Glomerular endothelial cell (primary cell): ENCODE measurements around the gene SAP30L. TPM values are rescaled to one million over a fixed set of nuclear protein-coding genes. Genes with fewer than 3 reads are reported as not detected.

Experiments
- DNase-seq: peaks from one replicate; pipeline ENCODE4 v3.0.0-alpha.2; 2011; ENCODE audit warnings: low read depth, low spot score; ENCODE audit errors: extremely low read depth
- total RNA-seq: library from RNA; depleted of rRNA; stranded (reverse); fragments of >200 nt; gene quantifications from 2 replicates; pipeline ENCODE4 v1.2.3, GENCODE V29; 2015

SAP30L gene
- total RNA-seq, 1 donor from 2014 or later, result 32.2 TPM

DNA sequence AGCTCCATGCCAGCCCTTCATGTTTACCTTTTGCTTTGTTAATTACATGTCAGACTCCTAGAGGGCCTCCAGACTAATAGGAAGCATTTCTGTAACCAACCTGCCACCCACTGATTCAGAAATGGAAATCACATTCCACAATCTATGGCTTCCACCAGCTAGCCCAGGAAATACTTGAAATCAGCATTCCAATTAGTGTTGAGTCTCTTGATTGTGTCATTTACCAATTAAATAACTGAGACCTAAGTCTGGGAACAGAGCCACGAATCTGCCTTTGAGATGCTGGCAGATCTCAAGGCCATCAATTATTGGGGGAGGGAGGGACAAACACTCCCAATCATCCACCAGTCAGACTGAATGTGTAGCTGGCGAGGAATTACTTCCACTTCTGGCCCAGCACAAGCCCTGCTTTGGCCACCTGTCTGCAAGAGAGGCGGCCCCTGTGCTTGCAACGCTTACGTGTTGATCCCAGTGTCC lies 27.4 kb upstream of the SAP30L start:
- no peak for DNase-seq

DNA sequence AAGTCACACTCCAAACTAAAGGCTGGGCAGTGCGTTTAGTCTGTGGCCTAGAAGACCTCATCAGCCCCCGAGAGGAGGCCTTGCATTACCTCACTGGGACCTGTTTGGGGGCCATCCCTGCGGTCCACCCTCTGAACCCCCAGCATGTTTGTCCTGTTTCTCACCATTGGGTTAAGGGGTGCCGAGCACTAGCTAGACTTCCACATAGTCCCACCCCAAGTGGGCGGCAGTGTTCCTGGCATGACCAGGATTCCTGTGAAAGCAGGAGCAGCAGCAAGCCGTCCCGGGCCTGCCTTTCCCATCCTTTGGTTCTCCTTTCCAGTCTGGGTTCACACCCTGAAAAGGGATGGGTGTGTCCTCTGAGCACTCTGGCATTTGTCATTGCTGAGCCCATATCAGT lies 26.6 kb upstream of the SAP30L start:
- no peak for DNase-seq

DNA sequence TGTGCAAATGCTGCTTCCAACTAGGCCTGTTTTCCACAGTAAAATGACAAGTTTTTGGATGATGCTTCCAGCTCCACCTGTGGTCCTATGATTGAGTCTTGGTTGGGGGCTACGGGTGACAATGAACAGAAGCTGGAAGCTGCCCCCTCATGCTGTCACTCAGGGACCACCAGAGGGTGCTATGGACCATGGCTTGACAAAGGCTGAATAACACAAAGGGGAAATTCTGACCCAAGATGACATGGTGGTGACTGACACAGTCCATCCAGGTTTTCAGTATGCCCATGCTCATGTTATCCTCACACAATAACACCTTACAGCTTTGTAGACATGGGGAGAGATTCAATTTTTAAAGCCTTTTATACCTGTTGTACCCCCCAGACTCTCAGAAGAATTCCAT lies 23.9 kb upstream of the SAP30L start:
- no peak for DNase-seq

DNA sequence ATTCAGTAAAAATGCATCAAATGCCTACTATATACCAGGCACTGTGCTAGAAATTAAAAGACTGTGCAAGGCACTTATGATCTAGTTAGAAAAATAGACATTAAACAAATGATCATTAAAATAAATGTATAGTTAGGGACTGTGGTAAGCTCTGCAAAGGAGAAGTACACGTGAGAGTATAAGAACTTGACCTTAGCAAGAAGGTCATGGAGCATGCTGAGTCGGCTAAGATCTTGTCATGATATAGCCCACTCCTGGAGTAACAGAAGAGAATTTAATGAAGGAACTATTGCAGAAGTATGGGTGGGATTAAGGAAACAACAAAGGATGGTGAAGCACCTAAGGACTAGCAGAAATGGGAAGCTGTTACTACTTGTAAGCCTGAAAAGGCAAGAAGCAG lies 23.5 kb upstream of the SAP30L start:
- no peak for DNase-seq

DNA sequence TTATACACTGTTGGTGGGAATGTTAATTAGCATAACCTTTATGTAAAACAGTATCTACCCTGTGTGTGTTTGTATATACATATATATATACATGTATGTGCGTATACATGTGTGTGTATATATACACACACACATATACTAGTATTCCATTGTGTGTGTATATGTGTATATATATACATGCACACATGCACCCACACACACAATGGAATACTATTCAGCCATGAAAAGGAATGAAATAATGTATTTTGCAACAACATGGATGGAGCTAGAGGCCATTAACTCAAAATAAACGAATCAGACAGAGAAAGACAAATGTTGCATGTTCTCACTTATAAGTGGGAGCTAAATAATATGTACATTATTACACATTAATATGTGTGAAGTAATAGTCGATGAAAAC lies 17.6 kb upstream of the SAP30L start:
- DNase-seq, result no peak

DNA sequence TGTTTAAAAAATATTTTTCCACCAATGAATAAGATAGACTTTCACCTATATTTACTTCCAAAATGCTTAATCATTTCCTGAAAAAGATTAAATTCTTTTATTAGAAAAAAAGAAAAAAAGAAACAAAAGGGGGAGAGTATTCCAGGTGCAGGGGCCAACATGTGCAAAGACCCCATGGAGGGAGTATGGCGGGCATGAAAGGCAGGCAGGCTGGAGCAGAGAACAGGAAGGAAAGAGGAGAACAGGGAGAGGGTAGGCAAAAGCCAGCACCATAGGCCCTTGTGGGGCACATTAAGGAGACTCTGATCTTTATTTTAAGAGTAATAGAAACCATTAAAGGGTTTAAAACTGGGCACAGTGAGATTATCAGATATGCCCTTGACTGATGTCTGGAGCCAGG lies 16.5 kb upstream of the SAP30L start:
- no peak for DNase-seq

DNA sequence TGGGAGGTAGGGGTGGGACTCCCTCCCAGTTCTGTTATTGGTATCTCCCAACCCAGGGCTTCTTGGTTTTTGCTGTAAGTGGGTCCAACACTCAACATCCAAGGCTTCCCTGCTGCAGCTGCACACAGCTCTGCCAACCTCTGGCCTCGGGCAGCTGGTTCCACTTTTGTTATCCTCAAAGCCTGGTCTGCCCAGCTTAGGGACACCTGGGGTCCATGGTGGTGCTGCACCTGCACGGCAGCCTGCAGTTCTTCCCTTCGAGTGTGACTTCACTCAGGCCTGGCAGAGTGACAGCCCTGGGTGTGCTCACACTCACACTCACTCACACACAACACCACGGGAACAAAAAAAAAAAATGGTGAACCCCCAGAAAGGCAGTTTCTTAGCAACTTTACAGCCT lies 15.3 kb upstream of the SAP30L start:
- no peak for DNase-seq

DNA sequence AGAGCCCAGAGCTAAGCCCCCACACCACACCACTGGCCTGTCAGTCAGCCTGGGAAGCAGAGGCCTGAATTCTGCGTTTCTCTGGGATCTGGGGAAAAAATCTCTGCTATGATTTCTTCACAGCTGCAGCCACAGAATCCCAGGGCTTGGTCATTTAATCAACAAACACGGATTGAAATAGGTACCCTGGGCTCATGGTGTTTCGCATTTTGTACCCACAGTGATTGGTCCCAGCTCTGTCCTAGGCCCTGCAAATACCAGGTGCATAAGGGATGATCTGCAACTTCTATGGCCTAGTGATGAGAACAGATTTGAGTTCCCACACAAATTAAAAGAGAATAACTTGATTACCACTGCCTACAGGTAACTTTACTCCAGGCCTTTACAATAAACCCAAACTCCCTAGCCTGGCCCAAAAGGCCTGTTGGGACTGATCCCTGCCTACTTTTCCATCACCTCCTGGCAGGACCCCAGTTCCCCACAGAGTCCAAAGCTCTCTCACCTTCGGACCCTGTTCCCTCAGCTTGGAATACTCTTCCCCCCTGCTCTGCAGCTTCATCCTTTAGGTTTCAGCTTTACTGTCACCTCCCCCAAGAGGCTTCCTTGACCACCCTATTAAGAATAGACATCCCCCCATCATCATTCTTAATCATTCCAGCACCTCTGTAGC lies 14.7 kb upstream of the SAP30L start:
- no peak for DNase-seq

DNA sequence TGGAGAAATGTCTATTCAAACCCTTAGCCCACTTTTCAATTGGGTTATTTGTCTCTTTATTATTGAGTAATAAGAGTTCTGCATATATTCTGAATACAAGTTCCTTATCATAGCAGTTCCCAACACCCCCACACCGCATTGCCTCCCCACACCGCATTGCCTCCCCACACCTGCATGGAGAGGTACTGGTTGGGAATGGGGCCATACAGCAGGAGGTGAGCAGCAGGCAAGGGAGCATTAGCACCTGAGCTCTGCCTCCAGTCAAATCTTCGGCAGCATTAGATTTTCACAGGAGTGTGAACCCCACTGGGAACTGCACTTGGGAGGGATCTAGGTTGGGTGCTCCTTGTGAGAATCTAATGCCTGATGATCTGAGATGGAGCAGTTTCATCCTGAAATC lies 10.6 kb upstream of the SAP30L start:
- no peak for DNase-seq

DNA sequence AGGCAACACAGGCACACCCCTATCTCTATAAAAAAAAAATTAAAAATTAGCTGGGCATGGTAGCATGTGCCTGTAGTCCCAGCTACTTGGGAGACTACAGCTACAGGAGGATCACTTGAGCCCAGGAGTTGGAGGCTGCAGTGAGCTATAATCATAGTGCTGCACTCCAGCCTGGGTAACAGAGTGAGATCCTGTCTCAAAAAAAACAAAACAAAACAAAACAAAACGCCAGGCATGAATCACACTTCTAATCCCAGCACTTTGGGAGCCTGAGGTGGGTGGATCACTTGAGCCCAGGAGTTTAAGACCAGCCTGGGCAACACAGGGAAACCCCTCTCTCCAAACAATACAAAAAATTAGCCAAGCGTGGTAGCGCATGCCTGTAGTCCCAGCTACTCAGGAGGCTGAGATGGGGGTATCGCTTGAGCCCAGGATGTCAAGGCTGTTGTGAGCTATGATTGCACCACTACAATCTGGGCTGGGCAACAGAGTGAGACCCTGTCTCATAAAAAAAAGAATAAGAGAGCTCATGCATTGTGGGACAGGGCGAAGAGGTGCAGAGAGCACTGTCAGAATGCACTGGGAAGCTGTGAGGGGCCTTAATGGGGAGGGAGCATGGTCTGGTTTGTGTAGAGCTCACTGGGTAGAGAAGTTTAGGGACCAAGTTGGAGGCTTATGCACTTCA lies 8.4 kb upstream of the SAP30L start:
- DNase-seq, result no peak

DNA sequence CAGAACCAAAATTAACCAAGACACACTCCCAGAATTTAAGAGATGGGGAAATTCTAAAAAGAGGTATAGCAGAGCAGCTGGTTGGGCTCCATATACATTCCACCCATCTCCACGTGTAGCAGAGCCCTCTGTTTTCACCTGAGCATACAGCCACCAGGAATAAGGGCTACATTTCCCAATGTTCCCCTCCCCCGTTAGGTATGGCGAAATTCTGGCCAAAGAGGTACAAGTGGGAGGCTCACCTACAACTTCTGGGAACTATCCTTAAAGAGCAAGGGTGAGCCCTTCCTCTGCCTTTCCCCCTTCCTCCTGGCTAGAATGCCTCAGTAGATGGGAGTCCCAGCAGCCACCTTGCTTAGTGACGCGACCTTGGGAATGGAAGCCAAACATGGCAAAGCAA lies 5.3 kb upstream of the SAP30L start:
- no peak for DNase-seq

DNA sequence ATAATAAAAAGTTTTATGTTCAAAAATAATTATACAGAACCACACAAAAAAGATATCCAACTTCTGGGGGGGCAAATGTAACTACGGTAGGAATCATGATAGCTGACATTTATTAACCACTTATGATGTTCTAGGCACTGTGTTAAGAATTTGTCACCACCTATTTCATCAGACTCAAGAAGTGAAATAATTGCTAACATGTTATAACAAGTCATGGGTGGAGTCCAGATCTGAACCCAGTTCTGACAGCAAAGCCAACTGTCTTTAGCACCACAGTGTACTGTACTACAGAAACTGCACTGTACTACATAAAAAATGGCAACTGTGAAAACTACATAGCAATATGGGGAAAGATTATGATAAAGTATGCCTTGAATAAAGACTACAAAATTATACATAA lies 3.0 kb upstream of the SAP30L start:
- no peak for DNase-seq

DNA sequence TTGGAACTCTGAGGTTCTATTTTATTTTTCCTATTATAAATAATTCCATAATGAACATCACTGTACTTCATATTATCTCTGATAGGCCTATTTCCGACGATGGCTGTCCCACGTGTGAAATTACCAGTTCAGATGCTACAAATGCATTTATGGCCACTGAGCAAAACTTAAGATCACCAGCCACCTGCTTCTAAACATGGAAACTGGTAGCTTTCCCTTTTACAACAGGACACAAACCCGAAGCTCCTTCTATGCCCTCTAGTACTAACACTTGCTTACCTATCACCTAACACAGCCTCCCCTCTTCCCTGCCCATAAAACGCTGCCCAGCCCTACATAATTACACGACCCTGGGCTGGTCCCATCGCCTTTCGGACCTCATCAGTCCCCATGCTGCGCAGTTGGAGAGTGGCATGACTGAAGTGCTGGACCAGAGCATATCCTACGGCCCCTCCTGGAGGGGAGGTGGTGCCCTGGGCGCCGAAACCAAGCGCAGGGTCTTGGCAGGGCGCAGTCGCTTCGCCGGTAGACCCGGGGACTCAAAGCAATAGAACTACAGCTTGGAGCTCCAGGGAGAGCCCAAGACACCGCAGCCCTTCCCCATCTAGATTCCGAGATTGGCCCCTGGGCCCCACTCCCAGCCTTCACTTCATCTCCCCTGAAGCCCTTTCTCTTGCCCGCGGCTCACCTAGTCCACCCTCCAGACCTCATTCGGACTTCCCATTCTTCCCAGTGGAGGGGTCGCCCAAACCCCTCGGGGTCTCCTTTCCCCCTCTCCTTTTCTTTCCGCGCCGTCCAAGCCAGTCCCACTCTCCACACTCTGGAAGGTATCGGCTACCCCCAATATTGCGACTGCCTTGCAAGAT lies 1.0 kb upstream of the SAP30L start:
- DNase-seq, result no peak

DNA sequence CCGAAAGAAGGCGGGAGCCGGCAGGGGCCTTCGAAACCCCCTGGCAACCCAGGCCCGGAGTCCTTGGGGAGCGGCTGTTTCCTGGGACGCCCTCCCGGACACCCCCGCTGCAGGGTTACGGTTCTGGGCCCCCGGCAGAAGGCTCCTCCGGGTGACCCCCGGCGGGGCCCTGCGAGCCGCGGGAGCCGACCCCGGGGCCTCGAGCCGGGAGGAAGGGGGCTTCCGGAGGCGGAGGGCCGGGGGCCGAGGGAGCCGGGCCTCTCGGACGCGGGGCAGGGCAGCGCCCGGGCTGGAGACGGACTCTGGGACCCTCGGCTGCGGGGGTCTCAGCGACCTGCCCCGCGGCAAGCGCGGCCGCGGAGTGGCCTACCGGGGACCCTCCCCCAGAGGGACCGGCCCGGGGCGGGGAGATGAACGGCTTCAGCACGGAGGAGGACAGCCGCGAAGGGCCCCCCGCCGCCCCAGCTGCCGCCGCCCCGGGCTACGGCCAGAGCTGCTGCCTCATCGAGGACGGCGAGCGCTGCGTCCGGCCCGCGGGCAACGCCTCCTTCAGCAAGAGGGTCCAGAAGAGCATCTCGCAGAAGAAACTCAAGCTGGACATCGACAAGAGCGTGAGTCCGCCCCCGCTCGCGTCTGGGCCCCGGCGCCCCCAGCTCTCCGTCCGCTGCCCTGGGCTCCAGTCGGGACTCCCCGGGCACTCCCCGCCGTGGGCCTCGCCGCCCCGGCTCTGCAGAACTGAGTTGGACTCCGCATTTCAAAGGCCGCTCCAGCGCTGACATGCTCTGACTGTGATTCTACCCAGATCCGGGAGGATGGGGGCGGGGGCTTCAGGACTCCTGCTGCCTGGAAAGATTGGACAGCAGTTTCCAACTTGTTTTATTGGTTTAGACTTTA lies 645 bp downstream of the SAP30L start:
- no peak for DNase-seq

DNA sequence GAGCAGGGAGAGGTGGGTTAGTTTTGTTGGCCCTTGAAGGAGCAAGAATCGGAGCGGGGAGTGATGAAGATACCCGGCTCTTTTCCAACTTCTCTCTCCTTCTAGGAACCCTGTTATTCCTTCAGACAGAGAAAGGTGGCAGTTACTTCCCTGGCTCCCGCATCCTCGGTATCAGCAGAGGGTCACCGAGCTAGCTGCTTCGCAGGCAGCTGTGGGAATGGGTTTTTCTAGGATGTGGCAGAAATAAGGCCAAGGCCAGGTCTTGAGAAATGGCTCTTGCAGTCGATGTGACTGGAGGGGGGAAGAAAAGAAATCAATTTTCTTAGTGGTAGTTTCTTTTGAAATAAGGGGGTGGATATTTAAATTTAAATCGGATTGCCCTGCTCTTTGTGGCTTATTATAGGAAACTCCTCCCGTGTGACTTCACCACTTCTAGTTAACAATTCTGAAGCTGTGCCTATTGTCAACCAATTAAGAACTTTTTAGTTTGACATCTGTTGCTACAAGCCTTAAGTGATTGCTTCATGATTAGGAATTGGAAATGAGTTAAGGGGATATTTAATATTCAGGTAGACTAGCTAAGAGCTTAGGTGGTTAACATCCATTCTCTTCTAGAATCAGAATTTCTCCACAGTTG lies 1.4 kb downstream of the SAP30L start:
- no peak for DNase-seq

DNA sequence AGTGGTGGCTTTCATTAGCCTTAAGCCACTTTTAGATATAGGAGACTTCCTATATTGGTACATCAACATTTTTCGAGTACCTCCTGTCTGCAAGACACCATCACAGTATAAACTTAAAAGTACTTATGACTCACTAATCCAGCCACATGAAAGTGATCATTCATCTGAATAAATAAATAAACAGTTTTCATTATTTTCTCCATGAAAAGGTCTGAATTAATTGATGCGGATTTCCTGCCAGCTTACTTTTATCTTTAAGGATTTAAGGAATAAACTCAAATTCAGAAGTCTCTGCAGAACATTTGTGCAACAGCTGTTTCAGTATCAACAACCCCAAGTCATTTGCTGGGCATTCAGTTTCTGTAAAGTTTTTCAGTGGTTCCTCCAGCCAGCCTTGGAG lies 4.0 kb downstream of the SAP30L start:
- no peak for DNase-seq

DNA sequence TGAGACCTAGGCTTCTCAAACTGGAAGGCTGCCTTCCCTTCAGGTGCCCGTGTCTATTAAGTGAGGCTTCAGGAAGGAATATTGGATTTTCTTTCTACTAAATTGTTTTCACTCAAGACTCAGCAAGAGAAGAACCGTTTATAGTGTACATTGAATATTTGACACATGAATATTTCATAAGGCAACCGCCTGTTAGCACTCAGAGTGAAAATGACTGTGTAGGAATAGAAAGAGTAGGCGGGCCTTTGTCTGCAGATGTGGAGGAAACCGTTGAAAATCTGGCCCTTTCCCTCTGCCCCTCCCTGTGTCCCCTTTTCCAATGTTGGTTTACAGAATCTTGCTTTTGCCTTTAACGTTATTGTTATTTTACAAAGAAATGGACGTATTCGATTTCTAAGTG lies 6.2 kb downstream of the SAP30L start:
- DNase-seq, result no peak

DNA sequence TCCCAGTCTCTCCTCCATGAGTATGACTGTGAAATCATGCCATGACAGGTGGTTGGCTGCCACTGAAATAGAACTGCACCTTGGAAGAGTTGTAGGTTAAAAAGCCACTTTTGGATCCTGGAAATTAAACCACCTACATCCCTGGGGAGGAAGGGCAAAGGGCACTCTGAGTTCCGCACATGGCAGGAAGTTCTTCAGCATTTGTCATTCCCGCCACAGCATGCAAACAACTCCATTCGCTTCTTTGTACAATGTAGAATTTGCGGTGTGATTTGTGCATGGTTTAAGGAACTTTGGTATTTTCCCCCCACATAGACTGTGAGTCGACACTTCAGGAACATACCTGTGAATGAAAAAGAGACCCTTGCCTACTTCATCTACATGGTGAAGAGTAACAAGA lies 9.8 kb downstream of the SAP30L start:
- DNase-seq, result no peak

DNA sequence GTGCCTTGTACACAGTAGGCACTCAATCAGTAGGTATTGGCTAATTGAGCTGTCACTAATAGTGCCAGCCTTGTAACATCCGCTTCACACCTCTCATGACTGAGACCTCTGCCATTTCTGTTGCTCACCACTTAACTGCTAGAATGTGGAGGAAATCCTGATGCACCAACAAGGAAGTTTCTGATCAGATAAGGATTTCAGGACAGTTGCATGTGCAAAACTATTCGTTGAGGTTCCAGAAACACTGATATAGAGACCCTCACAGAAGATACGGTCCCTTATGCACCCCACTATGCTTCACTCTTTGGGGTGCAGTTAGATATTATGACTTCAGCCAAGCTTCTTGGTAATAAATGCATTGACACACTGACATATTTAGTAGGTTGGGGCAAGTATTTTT lies 10.7 kb downstream of the SAP30L start:
- no peak for DNase-seq

DNA sequence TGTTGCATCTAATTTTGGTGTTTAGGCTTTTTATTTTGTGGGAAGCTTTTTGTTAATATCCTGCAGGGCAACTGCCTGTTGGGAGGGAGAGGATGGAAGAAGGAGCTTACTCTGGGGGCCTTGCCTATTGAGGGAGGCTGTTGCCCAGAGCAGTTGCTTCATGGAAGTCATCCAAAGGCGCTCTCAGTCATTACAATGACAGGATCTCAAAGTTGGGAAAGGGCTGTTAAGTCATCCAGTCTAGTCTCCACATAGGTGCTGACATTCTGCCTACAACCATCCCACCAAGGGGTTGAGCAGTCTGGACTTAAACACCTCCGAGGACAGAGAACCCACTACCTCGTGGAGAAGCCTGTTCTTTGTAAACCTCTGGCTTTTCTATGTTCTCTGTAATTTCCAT lies 13.2 kb downstream of the SAP30L start:
- no peak for DNase-seq
